Measurements from ENCODE around the gene PPT1.

The PPT1 gene

GRCh38 chr1:40023379-40023944, 73.6 kb downstream of the PPT1 start:
- no peak for DNase-seq
